NCI-H2029 treated with DMSO at 0.1 percent for 48 hours (cell line): Measurements from ENCODE around the gene LHX3.

ENCODE experiments used
- DNase-seq: peaks from one replicate; lab custom pipeline; 2025; lab: John Stamatoyannopoulos, UW

Gene LHX3

DNA sequence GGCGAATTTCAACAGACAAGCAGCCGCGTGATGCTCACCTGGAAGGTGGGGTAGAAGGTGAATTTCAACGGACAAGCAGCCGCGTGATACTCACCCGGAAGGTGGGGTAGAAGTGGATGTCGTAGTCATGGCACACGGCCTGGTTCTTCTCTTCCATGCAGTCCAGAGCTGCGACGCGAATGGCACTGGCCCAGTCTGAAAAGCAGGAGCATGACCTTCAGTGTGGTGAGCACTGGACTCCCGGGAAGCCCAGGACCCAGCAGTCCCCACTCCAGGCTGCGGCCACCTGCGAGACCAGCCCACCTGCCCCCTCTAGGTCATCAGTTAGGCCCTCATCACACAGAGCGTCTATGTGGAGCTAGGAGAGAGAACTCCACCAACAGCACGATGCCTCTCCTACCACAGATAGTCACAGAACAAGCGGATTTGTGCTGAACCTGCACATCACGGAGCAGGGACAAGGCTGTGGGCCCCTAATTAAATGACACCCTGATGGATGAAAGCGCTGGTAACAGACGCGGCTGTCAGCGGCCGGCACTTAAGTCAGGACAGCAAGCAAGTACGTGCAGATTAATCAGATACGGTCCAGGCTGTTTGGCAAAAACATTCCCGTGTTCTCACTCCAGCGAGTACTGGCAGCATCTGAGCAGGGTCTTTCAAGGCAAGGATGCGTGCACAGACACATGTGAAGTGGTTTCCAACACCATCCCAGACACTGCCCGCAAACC lies 21.9 kb upstream of the LHX3 start:
- no peak for DNase-seq

DNA sequence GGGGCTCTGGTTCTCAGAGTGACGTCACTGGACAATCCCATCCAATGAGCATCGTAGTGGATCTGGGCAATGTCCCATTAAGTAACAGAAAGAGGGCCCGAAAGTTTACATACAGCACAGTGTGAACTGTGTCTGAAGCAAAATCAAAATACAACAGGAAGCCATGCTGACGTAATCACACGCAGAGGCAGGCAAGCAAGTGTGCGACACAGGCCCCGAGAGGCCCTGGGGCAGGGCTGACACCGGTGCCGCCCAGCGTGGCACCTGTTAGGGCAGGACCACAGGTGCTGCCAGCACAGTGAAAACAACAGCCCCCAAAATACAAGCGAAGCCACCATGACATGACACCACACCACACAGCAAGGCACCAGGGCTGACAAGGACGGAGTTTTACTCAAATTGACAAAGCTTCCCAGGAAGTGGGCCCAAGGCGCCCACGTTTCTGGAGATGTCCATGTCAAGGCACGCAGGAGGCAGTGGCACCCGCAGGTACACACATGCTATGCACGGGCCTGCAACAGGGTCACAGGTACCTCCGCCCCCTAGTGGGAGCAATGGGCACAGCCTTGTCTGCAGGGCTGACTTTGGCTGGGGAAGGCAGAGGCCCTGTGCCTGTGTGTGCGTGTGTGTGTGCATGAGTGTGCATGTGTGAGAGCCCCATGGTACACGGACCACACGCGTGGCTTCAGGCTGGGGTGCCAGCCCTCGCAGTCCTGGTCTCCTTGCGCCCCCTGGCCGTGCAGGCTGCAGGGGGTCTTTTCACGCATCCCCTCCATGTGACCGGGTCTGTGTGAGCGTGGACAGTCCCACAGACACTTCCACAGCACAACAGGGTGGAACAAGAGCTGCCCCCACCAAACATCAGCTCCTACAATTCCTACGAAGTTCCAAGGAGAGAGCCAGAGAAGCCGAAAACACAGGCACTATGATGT lies 21.1 kb upstream of the LHX3 start:
- no peak for DNase-seq

DNA sequence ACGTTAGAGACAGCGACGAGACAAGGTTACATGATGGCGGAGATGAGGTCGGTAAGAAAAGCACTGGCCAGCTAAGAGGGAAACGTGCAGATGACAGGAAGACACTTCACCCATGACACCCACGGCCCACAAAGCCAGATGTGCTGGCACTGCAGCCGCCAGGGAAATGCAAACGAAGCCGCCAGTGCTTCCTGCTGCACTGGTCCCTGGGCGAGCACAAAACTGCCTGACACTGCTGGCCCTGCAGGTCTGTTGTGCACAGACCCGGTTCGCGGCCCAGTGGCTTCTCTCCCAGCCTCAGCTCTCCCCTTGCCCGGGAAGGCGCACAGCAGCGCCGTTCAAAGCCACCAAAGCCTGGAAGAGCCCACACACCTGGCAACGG lies 20.4 kb upstream of the LHX3 start:
- no peak for DNase-seq

GRCh38 chr9:136223871-136224640 lies 19.1 kb upstream of the LHX3 start:
- no peak for DNase-seq

- DNase-seq = no peak
These were observed 18.0 kb upstream of the LHX3 start for GRCh38 chr9:136222906-136223285.

DNA sequence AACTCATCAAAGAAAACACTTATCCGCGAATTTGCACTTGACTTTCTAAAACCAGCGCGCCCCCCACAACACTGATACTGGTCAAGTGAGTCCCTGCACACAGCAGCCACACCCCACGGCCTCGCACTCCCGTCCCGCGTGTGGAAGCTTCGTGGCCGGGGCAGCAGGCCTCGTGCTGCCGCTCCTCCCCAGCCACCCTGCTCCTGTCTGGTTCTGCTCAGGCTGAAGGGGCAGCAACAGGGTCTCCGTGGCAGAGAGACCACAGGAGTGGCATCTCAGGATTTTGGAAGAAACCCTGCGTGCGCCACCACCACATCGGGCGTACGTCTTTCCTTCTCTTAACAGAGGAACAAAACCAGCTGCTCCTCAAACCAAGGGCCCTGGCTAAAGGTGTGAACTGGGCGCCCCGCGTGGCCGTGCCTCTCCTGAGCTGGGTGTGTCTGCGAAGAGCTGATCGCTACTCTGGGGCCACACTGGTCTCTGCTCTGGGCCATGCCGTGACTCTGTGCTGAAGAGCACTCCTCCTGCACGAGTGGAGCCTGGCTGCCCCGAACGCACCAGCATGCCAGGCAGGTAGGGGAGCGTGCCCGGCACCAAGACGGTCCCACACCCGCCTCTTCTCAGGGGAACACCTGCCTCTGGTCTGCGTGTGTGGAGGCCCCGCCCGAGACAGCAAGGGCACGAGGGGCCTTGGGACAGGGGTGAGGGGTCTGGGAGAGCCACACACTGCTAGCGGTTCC lies 17.4 kb upstream of the LHX3 start:
- DNase-seq = no peak

GRCh38 chr9:136220017-136220729 lies 15.2 kb upstream of the LHX3 start:
- DNase-seq = no peak

- no peak for DNase-seq
These were observed 14.3 kb upstream of the LHX3 start for GRCh38 chr9:136219276-136219675.

DNA sequence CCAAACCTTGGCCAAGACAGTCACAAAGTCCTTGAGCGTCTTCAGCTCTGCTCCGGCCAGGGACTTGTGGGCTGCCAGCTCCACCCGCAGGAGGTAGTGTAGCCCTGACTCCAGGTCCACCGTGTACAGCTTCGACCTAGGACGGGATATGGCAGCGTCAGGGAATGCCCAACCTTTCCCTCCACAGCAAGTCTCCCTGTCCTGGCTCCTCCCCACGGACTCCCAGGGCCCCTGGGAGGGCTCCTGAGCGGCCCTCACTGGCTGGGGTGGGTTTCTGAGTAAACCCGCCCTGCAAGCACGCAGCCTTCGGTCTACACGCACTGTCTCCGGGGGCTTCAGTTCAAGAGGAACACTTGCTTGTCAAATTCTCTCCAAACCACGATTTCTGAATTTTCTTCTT lies 13.7 kb upstream of the LHX3 start:
- DNase-seq = no peak

- DNase-seq = no peak
These were observed 13.3 kb upstream of the LHX3 start for GRCh38 chr9:136218271-136218670.

DNA sequence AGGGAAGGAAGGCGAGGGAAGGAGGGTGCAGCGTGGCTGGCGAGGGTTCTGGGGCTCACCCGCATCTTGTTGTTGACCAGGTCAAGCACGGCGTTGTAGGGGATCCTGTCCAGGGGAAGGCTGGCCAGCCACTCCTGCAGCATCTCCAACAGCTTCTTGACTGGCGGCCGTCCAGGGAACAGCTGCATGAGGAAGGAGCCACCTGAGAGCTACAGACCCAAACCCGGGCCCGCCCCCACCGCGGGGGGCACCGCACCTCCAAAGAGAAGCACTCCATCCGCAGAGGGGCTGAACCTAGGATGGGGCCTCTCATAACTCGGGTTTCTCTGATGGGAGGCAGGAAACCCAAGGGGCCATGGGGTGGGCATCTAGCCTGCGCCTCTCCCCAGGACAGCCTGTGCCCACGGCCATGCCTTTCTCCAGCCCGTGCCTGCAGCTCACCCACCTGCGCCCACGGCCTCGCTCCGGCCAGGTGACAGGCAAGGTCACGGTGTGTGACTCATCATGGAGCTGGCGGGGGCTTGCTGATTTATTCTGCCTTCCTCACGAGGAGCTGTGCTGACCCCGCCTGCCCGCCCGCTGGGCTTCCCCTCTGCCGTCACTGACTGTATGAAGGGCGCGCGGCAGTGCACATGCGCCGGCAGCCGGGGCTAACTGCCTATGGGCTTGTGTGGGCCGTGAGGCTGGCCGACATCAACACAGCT lies 11.8 kb upstream of the LHX3 start:
- no peak for DNase-seq

GRCh38 chr9:136213733-136214132 lies 8.8 kb upstream of the LHX3 start:
- no peak for DNase-seq

- no peak for DNase-seq
These were observed 7.5 kb upstream of the LHX3 start for GRCh38 chr9:136212345-136212950.

- no peak for DNase-seq
These were observed 6.8 kb upstream of the LHX3 start for GRCh38 chr9:136211441-136212344.

- DNase-seq = no peak
These were observed 6.1 kb upstream of the LHX3 start for GRCh38 chr9:136211006-136211405.

DNA sequence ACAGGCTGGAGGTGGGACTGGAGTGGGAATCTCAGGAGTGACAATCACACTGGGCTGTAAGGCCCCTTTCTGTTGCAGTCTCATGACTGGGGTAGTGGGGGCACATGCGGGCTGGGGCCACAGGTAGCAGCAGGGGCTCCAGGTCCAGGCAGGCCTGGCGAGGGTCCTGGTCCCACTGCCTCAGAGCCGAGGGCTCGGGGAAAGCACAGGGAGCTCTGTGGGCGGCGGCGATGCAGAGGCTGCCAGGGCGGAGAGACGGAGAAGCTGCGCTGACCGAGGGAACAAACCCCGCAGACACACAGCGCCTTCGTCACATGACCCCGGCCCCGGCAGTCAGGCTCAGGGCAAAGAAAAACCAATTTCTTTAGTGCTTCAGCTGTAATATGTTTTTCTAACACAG lies 5.3 kb upstream of the LHX3 start:
- DNase-seq = no peak

GRCh38 chr9:136209786-136210185 lies 4.9 kb upstream of the LHX3 start:
- DNase-seq = no peak

GRCh38 chr9:136209232-136209631 lies 4.3 kb upstream of the LHX3 start:
- DNase-seq = no peak

DNA sequence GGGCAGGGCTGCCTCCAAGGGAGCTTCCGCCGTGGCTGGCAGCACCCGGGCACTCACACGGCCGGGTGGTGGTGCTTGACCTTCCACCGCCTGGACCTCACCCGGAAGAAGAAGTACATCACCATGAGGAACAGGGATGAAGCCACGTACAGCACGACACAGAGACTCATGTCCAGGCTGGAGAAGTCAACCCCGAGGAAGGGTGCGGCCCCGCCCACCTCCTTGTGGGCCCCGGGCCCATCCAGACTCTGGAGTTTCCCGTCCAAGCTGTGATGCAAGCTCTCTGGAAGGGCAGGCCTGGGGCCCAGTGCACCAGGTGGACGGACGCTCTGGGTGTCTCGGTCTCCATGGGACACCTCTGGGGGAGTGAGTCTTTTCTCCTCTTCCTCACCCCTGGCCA lies 3.7 kb upstream of the LHX3 start:
- DNase-seq = no peak
